GM23338 (cell line): ENCODE results near the gene HOXC9. TPM values are rescaled to one million over a fixed set of nuclear protein-coding genes. Genes with fewer than 3 reads are reported as not detected.

Experiments used
- ATAC-seq: fragments of 200-7000 bp; cut with Tn5 transposase; 3 replicates; pipeline ENCODE4 v1.9.1; 2020
- DNase-seq: peaks from one replicate; pipeline ENCODE4 v3.0.0-alpha.2; 2015; ENCODE audit warnings: low spot score
- H2AFZ ChIP-seq: fragments of 200-600 bp; sonication (generic); 2 replicates; pipeline ENCODE4 v1.8.0; 2016; ENCODE audit warnings: antibody characterized with exemption, mild to moderate bottlenecking, moderate library complexity
- H3F3A ChIP-seq: fragments of 200-600 bp; sonication (generic); replicated peaks from 2 replicates; pipeline ENCODE4 v1.8.0; 2017; ENCODE audit warnings: antibody characterized with exemption, mixed run types, low read depth
- H3K27ac ChIP-seq: fragments of 200-600 bp; sonication (generic); 2 replicates; pipeline ENCODE4 v1.6.1; 2016; ENCODE audit warnings: low read depth
- H3K27me3 ChIP-seq: fragments of 200-600 bp; sonication (generic); 2 replicates; pipeline ENCODE4 v1.8.0; 2016; ENCODE audit warnings: mild to moderate bottlenecking, mixed run types, moderate library complexity; ENCODE audit not compliant: insufficient read depth
- H3K36me3 ChIP-seq: fragments of 200-600 bp; sonication (generic); 2 replicates; pipeline ENCODE4 v1.8.0; 2016; ENCODE audit warnings: mild to moderate bottlenecking; ENCODE audit not compliant: insufficient read depth
- H3K4me1 ChIP-seq: fragments of 200-600 bp; sonication (generic); 2 replicates; pipeline ENCODE4 v1.8.0; 2016; ENCODE audit warnings: mild to moderate bottlenecking, moderate library complexity; ENCODE audit not compliant: insufficient read depth
- H3K4me2 ChIP-seq: fragments of 200-600 bp; sonication (generic); 2 replicates; pipeline ENCODE4 v1.7.1; 2017; ENCODE audit warnings: mixed run types
- H3K4me3 ChIP-seq: fragments of 200-600 bp; sonication (generic); 2 replicates; pipeline ENCODE4 v1.6.1; 2016; ENCODE audit warnings: mixed run types
- H3K79me2 ChIP-seq: fragments of 200-600 bp; sonication (generic); replicated peaks from 2 replicates; pipeline ENCODE4 v1.8.0; 2017; ENCODE audit warnings: mild to moderate bottlenecking; ENCODE audit not compliant: insufficient read depth
- H3K9me2 ChIP-seq: fragments of 200-600 bp; sonication (generic); 2 replicates; pipeline ENCODE4 v1.8.0; 2017; ENCODE audit not compliant: insufficient read depth
- H4K20me1 ChIP-seq: fragments of 200-600 bp; sonication (generic); replicated peaks from 2 replicates; pipeline ENCODE4 v1.8.0; 2017; ENCODE audit warnings: mild to moderate bottlenecking; ENCODE audit not compliant: insufficient read depth
- H3K27ac Mint-ChIP-seq: 2 replicates; pipeline ENCODE4 v1.8.0; 2020; ENCODE audit warnings: inconsistent platforms, mild to moderate bottlenecking, moderate library complexity, mixed read lengths
- H3K27me3 Mint-ChIP-seq: 3 replicates; pipeline ENCODE4 v1.8.0; 2022; ENCODE audit warnings: low read depth, mild to moderate bottlenecking, moderate library complexity, mixed read lengths, inconsistent platforms; ENCODE audit not compliant: insufficient read depth, poor library complexity
- H3K36me3 Mint-ChIP-seq: 3 replicates; pipeline ENCODE4 v1.8.0; 2021; ENCODE audit warnings: low read depth, mild to moderate bottlenecking, inconsistent platforms, moderate library complexity, mixed read lengths
- H3K4me1 Mint-ChIP-seq: 3 replicates; pipeline ENCODE4 v1.8.0; 2020; ENCODE audit warnings: mild to moderate bottlenecking, inconsistent platforms, mixed read lengths
- H3K4me3 Mint-ChIP-seq: 3 replicates; pipeline ENCODE4 v1.8.0; 2021; ENCODE audit warnings: moderate library complexity, mild to moderate bottlenecking, inconsistent platforms, mixed read lengths
- H3K9me3 Mint-ChIP-seq: 3 replicates; pipeline ENCODE4 v1.8.0; 2020; ENCODE audit warnings: moderate library complexity, mild to moderate bottlenecking, inconsistent platforms, mixed read lengths
- EZH2 ChIP-seq: fragments of 200-600 bp; sonication (generic); IDR thresholded peaks from one replicate; pipeline ENCODE4 v1.8.0; 2017; ENCODE audit warnings: antibody characterized with exemption, mild to moderate bottlenecking, low read depth; ENCODE audit not compliant: unreplicated experiment
- EZH2phosphoT487 ChIP-seq: fragments of 200-600 bp; sonication (generic); IDR thresholded peaks from one replicate; pipeline ENCODE4 v1.8.1; 2018; ENCODE audit warnings: antibody characterized with exemption; ENCODE audit not compliant: unreplicated experiment
- POLR2AphosphoS5 ChIP-seq: IDR thresholded peaks from 2 replicates; pipeline ENCODE4 v1.6.1; 2016; ENCODE audit warnings: antibody characterized with exemption, low read depth
- STAT1 ChIP-seq: IDR thresholded peaks from one replicate; pipeline ENCODE4 v1.6.1; 2016; ENCODE audit warnings: antibody characterized with exemption; ENCODE audit not compliant: unreplicated experiment
- ZNF331 ChIP-seq: fragments of 250-450 bp; sonication (Bioruptor Pico); IDR thresholded peaks from 2 replicates; pipeline ENCODE4 v1.5.0; 2020; ENCODE audit warnings: low read depth, mild to moderate bottlenecking, moderate library complexity
- polyA plus RNA-seq: library from polyadenylated mRNA; unstranded; fragments of >200 nt; fragmentation: Nextera tagmentation; extraction: Ambion mirVana; gene quantifications from 2 replicates; pipeline ENCODE4 v1.2.1, GENCODE V29; 2016
- total RNA-seq: library from RNA; depleted of rRNA; stranded (reverse); fragments of >200 nt; shearing (Covaris generic); gene quantifications from 2 replicates; pipeline ENCODE4 v1.2.3, GENCODE V29; 2014
- TF ChIP-seq, protein P1 (sequence below): IDR thresholded peaks from one replicate; pipeline ENCODE4 v1.6.1; 2018; ENCODE audit warnings: antibody characterized with exemption; ENCODE audit not compliant: unreplicated experiment
- TF ChIP-seq, protein P2 (sequence below): IDR thresholded peaks from 2 replicates; pipeline ENCODE4 v1.6.1; 2016; ENCODE audit warnings: antibody characterized with exemption

Gene HOXC9
- total and polyA plus RNA-seq, 2 experiments from 2014 or later: not detected

DNA sequence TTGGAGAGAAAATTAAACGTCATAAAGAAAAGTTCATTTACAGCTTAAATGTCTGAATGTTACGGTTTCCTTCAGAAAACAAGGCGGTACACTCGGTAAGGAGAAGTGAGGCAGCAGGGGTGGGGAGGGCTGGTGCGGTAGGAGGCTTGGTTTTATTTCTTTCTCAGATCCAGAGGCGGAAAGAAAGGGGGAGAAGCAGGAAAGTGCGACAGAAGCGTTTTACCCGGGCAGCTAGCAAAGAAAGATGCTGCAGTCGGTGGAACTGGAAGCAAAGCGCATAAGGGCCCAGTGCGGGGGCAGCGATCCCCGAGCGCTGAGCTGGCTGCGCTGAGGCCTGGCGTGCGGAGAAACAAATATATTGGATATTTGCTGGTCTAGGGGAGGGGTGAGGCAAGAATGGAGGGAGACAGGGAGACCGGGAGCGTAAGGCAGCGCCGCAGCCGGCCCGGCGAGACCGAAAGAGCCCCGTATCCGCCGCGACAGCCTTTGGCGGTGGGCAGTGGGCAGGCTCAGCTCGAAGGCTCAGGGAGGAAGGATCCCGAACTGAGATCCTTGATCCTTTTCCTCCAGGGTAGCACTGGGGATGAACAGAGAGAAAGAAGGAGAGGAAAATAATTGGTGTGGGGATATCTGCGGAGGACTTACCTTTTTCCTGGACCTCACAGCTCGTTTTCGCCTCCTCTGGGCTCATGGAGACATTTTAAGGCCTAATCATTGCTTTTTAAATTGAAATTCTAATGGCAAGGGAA, 33.4 kb upstream of the HOXC9 start:
- Mint-ChIP-seq H3K27ac (no peak overlapping the region), H3K36me3 (no peaks in the 10 kb centered on the region; the same call in 2 of the 3 replicates), H3K4me1 (peaks cover 15% of the 10 kb centered on the region), H3K4me3 (peak overlapping the region; percentile 43; the same call in 1 of the 3 replicates), H3K27me3 (peaks cover 100% of the 10 kb centered on the region), H3K9me3 (no peaks in the 10 kb centered on the region; the same call in 1 of the 3 replicates)
- peak overlapping the region; percentile 26 for H3K4me3 ChIP-seq
- H4K20me1 ChIP-seq: peaks cover 80% of the 10 kb centered on the region
- H3K79me2 ChIP-seq: no peaks in the 10 kb centered on the region
- no peak overlapping the region for H2AFZ ChIP-seq
- peaks cover 15% of the 10 kb centered on the region for H3K4me1 ChIP-seq
- H3K36me3 ChIP-seq: no peaks in the 10 kb centered on the region
- TF ChIP-seq, protein P1, sequence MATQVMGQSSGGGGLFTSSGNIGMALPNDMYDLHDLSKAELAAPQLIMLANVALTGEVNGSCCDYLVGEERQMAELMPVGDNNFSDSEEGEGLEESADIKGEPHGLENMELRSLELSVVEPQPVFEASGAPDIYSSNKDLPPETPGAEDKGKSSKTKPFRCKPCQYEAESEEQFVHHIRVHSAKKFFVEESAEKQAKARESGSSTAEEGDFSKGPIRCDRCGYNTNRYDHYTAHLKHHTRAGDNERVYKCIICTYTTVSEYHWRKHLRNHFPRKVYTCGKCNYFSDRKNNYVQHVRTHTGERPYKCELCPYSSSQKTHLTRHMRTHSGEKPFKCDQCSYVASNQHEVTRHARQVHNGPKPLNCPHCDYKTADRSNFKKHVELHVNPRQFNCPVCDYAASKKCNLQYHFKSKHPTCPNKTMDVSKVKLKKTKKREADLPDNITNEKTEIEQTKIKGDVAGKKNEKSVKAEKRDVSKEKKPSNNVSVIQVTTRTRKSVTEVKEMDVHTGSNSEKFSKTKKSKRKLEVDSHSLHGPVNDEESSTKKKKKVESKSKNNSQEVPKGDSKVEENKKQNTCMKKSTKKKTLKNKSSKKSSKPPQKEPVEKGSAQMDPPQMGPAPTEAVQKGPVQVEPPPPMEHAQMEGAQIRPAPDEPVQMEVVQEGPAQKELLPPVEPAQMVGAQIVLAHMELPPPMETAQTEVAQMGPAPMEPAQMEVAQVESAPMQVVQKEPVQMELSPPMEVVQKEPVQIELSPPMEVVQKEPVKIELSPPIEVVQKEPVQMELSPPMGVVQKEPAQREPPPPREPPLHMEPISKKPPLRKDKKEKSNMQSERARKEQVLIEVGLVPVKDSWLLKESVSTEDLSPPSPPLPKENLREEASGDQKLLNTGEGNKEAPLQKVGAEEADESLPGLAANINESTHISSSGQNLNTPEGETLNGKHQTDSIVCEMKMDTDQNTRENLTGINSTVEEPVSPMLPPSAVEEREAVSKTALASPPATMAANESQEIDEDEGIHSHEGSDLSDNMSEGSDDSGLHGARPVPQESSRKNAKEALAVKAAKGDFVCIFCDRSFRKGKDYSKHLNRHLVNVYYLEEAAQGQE: no peak
- TF ChIP-seq POLR2AphosphoS5 (no peak), EZH2 (peak; percentile 99), STAT1 (no peak), EZH2phosphoT487 (peak; percentile 95)
- TF ChIP-seq, protein P2, sequence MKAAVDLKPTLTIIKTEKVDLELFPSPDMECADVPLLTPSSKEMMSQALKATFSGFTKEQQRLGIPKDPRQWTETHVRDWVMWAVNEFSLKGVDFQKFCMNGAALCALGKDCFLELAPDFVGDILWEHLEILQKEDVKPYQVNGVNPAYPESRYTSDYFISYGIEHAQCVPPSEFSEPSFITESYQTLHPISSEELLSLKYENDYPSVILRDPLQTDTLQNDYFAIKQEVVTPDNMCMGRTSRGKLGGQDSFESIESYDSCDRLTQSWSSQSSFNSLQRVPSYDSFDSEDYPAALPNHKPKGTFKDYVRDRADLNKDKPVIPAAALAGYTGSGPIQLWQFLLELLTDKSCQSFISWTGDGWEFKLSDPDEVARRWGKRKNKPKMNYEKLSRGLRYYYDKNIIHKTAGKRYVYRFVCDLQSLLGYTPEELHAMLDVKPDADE: no peak
- no peak overlapping the region for H3K27ac ChIP-seq
- peaks cover 100% of the 10 kb centered on the region for H3K27me3 ChIP-seq
- H3K9me2 ChIP-seq: no peaks in the 10 kb centered on the region
- peak overlapping the region; percentile 55 for H3K4me2 ChIP-seq
- peaks cover 53% of the 10 kb centered on the region for H3F3A ChIP-seq
- ATAC-seq (peak; percentile 12), DNase-seq (no peak)

DNA sequence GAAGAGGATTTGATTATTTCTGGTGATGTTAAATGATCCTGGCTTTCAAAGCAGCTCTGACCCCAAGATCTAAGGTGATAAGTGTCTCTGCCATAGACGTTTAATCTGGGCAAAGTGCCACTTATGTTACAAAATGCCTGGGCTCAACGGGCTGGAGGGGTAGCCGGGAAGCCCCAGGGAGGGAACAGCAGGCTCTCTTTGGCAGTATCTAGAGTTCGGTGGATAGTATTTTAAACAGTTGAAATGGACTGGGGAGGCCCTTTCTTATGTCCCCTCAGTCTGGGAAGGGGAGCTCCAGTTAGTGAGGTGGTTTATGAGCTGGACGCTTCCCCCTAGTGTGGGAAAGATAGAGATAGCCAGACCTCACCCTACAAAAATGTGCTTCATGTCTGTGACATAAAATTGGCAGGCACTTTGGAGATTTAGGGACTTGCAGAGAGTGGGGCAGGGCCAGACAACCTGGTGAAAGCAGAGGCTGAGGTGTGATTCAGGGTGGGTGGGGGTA, 32.5 kb upstream of the HOXC9 start:
- H3K27me3 ChIP-seq: peaks cover 100% of the 10 kb centered on the region
- H3K79me2 ChIP-seq: no peaks in the 10 kb centered on the region
- H3K27ac ChIP-seq: no peak overlapping the region
- no peaks in the 10 kb centered on the region for H3K9me2 ChIP-seq
- no peak overlapping the region for H2AFZ ChIP-seq
- DNase-seq (no peak), ATAC-seq (no peak)
- H3K4me1 ChIP-seq: peaks cover 15% of the 10 kb centered on the region
- Mint-ChIP-seq H3K27ac (no peak overlapping the region), H3K9me3 (no peaks in the 10 kb centered on the region; the same call in 1 of the 3 replicates), H3K27me3 (peaks cover 100% of the 10 kb centered on the region), H3K4me1 (peaks cover 15% of the 10 kb centered on the region), H3K4me3 (no peak overlapping the region), H3K36me3 (no peaks in the 10 kb centered on the region; the same call in 2 of the 3 replicates)
- peaks cover 78% of the 10 kb centered on the region for H4K20me1 ChIP-seq
- no peak overlapping the region for H3K4me2 ChIP-seq
- TF ChIP-seq ZNF331 (CRISPR knock-in tag) (no peak), EZH2 (peak; percentile 53), EZH2phosphoT487 (peak; percentile 55)
- no peaks in the 10 kb centered on the region; the same call in 1 of the 2 replicates for H3K36me3 ChIP-seq
- peaks cover 49% of the 10 kb centered on the region for H3F3A ChIP-seq
- no peak overlapping the region for H3K4me3 ChIP-seq
